CD14-positive monocyte (primary cell): ENCODE data around the gene GPHN. TPM values are rescaled to one million over a fixed set of nuclear protein-coding genes. Genes with fewer than 3 reads are reported as not detected.

Source experiments
- DNase-seq, 3 donors: peaks; one replicate each; pipeline ENCODE4 v3.0.0-alpha.2; 2011 to 2022
- H2AFZ ChIP-seq: 2 replicates; pipeline ENCODE4 v1.6.0; 2012; ENCODE audit warnings: mild to moderate bottlenecking, low read depth, low read length, inconsistent platforms; ENCODE audit not compliant: insufficient read depth, poor library complexity, severe bottlenecking
- H3K27ac ChIP-seq, 2 donors: 1 replicate in 1 of 2; 2 replicates in 1 of 2; pipeline ENCODE4 v1.5.1; 2012 to 2013; ENCODE audit warnings: low read length in 2 of 2, control low read depth in 1 of 2, inconsistent platforms in 1 of 2, low read depth in 1 of 2, mild to moderate bottlenecking in 1 of 2
- H3K27me3 ChIP-seq, 2 donors: one replicate each; pipeline versions ENCODE4 v1.6.0 to v1.6.1; 2011 to 2013; ENCODE audit warnings: low read length in 2 of 2; ENCODE audit not compliant: control insufficient read depth in 2 of 2, insufficient read depth in 2 of 2
- H3K36me3 ChIP-seq, 2 donors: replicated peaks in 1 of 2; 1 replicate in 1 of 2; 2 replicates in 1 of 2; pipeline versions ENCODE4 v1.5.1 to v1.6.1; 2012 to 2013; ENCODE audit warnings: low read length in 2 of 2, control low read depth in 1 of 2, inconsistent platforms in 1 of 2, mild to moderate bottlenecking in 1 of 2; ENCODE audit not compliant: insufficient read depth in 2 of 2, control insufficient read depth in 1 of 2
- H3K4me1 ChIP-seq, 2 donors: 1 replicate in 1 of 2; 2 replicates in 1 of 2; pipeline versions ENCODE4 v1.5.1 to v1.6.1; 2012 to 2013; ENCODE audit warnings: low read length in 2 of 2, control low read depth in 1 of 2, inconsistent platforms in 1 of 2, mild to moderate bottlenecking in 1 of 2, moderate library complexity in 1 of 2; ENCODE audit not compliant: insufficient read depth in 2 of 2, control insufficient read depth in 1 of 2
- H3K4me2 ChIP-seq: replicated peaks from 2 replicates; pipeline ENCODE3; 2012; ENCODE audit warnings: low read length, moderate library complexity, mild to moderate bottlenecking; ENCODE audit not compliant: poor library complexity, severe bottlenecking; ENCODE audit errors: extremely low read depth
- H3K4me3 ChIP-seq, 3 experiments: fragments of 200-600 bp in 1 of 3; sonication (generic) in 1 of 3; replicated peaks in 1 of 3; 1 replicate in 2 of 3; 2 replicates in 1 of 3; pipeline ENCODE4 v1.5.1; 2011 to 2013; ENCODE audit warnings: low read length in 3 of 3, mild to moderate bottlenecking in 3 of 3, control low read depth in 2 of 3, low read depth in 2 of 3, inconsistent platforms in 1 of 3, moderate library complexity in 1 of 3
- H3K79me2 ChIP-seq: 2 replicates; pipeline ENCODE4 v1.6.0; 2012; ENCODE audit warnings: mild to moderate bottlenecking, control low read depth, inconsistent platforms, low read length, moderate library complexity; ENCODE audit not compliant: insufficient read depth
- H3K9ac ChIP-seq: 2 replicates; pipeline ENCODE4 v1.6.0; 2017; ENCODE audit warnings: low read length, mild to moderate bottlenecking; ENCODE audit not compliant: insufficient read depth, poor library complexity, severe bottlenecking
- H3K9me3 ChIP-seq, 2 donors: replicated peaks in 1 of 2; 1 replicate in 1 of 2; 2 replicates in 1 of 2; pipeline versions ENCODE4 v1.5.1 to v1.6.1; 2012 to 2013; ENCODE audit warnings: low read length in 2 of 2, control low read depth in 1 of 2; ENCODE audit not compliant: control insufficient read depth in 1 of 2, insufficient read depth in 1 of 2
- H4K20me1 ChIP-seq: 2 replicates; pipeline ENCODE4 v1.6.0; 2012; ENCODE audit warnings: mild to moderate bottlenecking, low read length, control low read depth, moderate library complexity; ENCODE audit not compliant: insufficient read depth
- H3K27ac Mint-ChIP-seq, 7 donors: one replicate each; pipeline ENCODE4 v1.8.0; 2020; ENCODE audit warnings: mild to moderate bottlenecking in 7 of 7, mixed read lengths in 7 of 7, moderate library complexity in 6 of 7, inconsistent platforms in 2 of 7
- H3K27me3 Mint-ChIP-seq, 3 donors: one replicate each; pipeline ENCODE4 v1.8.0; 2021 to 2022; ENCODE audit warnings: low read depth in 3 of 3, mild to moderate bottlenecking in 3 of 3, mixed read lengths in 3 of 3, moderate library complexity in 3 of 3, inconsistent platforms in 1 of 3
- H3K36me3 Mint-ChIP-seq, 2 donors: one replicate each; pipeline ENCODE4 v1.8.0; 2020; ENCODE audit warnings: mixed read lengths in 2 of 2, inconsistent platforms in 1 of 2, mild to moderate bottlenecking in 1 of 2
- H3K4me1 Mint-ChIP-seq: one replicate; pipeline ENCODE4 v1.8.0; 2020; ENCODE audit warnings: mild to moderate bottlenecking, mixed read lengths
- H3K4me3 Mint-ChIP-seq, 2 donors: one replicate each; pipeline ENCODE4 v1.8.0; 2020; ENCODE audit warnings: mild to moderate bottlenecking in 2 of 2, mixed read lengths in 2 of 2, moderate library complexity in 1 of 2
- H3K9me3 Mint-ChIP-seq, 7 donors: one replicate each; pipeline ENCODE4 v1.8.0; 2020 to 2022; ENCODE audit warnings: mixed read lengths in 7 of 7, mild to moderate bottlenecking in 6 of 7, moderate library complexity in 6 of 7, inconsistent platforms in 2 of 7
- WGBS: methylation state at CpG from one replicate; pipeline ENCODE4 v1.1.5; 2013; ENCODE audit warnings: missing lambda C conversion rate; ENCODE audit not compliant: insufficient coverage; 5-methylcytosine and 5-hydroxymethylcytosine counted together
- intact Hi-C, 2 donors: fragments of 100-400 bp; cut with micrococcal nuclease; formaldehyde crosslinking; loops; one replicate each; pipeline versions ENCODE4 v1.15.0 to v1.15.1; 2023
- polyA plus RNA-seq, 3 donors: library from polyadenylated mRNA; depleted of rRNA in 1 of 3; unstranded in 2 of 3; stranded (reverse) in 1 of 3; fragments of 300-500 nt in 2 of 3; fragments of >200 nt in 1 of 3; fragmentation: Illumina TruSeq in 2 of 3; gene quantifications; 1 replicate in 2 of 3; 2 replicates in 1 of 3; pipeline ENCODE4 v1.2.3, GENCODE V29; 2012 to 2021
- TF ChIP-seq, protein P1 (sequence below): fragments of 200-600 bp; IDR thresholded peaks from one replicate; pipeline ENCODE4 v1.8.0; 2022; ENCODE audit warnings: antibody characterized with exemption, mild to moderate bottlenecking

GPHN gene
- polyA plus RNA-seq, 3 donors = 1.9 to 3.1 (median 3.0) TPM

DNA sequence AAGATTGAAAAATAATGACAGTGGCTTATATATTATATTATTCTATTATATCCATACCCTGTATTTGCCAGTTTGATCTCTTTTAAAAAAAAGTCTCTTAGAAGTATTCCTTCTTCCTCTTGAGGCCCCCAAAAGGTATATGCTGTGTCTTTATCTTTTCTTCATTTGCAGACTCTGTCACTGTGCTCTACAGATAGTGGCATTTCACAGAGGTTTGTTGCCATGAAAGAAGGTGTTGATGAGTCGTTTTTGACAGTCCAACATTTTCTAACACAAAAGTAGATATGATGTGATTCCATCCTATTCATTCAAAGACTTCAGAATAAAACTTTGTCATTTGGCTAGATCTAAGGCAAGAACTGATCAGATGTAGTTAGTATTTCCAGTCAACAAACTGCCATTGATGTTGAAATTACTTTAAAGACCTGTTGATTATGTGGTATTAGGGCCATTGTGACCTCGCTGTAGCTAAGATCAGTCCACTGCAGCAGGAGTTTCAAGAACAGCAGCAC, 22.0 kb upstream of the GPHN start, which contains the start of gene CCDC196:
CCDC196 (plus strand) TSS at position 462 of the 512 bp plus-strand sequence. CDS start 132 bp downstream, outside the sequence.
- Histone ChIP-seq H4K20me1 (no peaks in the 10 kb centered on the region), H3K4me3 (no peak within 1 kb of the TSS), H3K36me3 (no peaks in the 10 kb centered on the region), H3K79me2 (no peaks in the 10 kb centered on the region), H3K27me3 (no peaks in the 10 kb centered on the region), H3K27ac (no peak within 1 kb of the TSS), H2AFZ (no peak within 1 kb of the TSS), H3K9ac (no peak within 1 kb of the TSS), H3K9me3 (no peaks in the 10 kb centered on the region), H3K4me2 (no peak within 1 kb of the TSS), H3K4me1 (no peaks in the 10 kb centered on the region)
- TF ChIP-seq, protein P1, sequence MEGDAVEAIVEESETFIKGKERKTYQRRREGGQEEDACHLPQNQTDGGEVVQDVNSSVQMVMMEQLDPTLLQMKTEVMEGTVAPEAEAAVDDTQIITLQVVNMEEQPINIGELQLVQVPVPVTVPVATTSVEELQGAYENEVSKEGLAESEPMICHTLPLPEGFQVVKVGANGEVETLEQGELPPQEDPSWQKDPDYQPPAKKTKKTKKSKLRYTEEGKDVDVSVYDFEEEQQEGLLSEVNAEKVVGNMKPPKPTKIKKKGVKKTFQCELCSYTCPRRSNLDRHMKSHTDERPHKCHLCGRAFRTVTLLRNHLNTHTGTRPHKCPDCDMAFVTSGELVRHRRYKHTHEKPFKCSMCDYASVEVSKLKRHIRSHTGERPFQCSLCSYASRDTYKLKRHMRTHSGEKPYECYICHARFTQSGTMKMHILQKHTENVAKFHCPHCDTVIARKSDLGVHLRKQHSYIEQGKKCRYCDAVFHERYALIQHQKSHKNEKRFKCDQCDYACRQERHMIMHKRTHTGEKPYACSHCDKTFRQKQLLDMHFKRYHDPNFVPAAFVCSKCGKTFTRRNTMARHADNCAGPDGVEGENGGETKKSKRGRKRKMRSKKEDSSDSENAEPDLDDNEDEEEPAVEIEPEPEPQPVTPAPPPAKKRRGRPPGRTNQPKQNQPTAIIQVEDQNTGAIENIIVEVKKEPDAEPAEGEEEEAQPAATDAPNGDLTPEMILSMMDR = no peak
- peaks cover 0 to 5% (median 0%) of the 10 kb centered on the region in 3 donors for H3K27me3 Mint-ChIP-seq
- H3K9me3 Mint-ChIP-seq = no peaks in the 10 kb centered on the region
- no peaks in the 10 kb centered on the region for H3K36me3 Mint-ChIP-seq
- WGBS = 86% methylated on average over 1 of the region's 2 CpGs
- intact Hi-C loops = no loop called here
- no peak within 1 kb of the TSS for H3K27ac Mint-ChIP-seq
- no peaks in the 10 kb centered on the region for H3K4me1 Mint-ChIP-seq
- H3K4me3 Mint-ChIP-seq = no peak within 1 kb of the TSS
- DNase-seq = no peak

DNA sequence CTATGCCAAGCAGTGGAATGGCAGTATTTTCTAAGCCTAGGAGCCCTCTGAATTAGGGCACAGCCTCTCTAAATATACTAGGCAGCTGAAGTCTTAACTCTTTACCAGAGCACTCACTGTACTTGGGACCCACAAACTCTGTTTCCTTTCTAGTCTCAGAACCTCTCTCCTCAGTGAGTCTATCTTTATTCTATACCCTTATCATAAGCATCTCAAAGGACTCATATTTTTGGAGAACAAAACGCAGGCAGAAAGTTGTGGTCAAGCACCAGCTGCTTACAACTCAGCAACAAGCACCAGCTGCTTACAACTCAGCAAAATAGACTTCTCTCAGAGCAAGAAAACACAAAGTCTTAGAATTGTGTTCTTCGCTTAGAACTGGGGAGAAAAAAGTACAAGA, 20.8 kb upstream of the GPHN start:
- WGBS = no CpG with 5 or more reads among the region's 2 CpGs
- H3K4me1 Mint-ChIP-seq = no peaks in the 10 kb centered on the region
- H2AFZ ChIP-seq = no peak overlapping the region
- H3K36me3 ChIP-seq = no peaks in the 10 kb centered on the region
- no peak overlapping the region for H3K27ac ChIP-seq
- H3K4me2 ChIP-seq = no peak overlapping the region
- no peak overlapping the region for H3K27ac Mint-ChIP-seq
- TF ChIP-seq, protein P1 = no peak
- intact Hi-C loops = no loop called here
- DNase-seq = no peak
- no peak overlapping the region for H3K4me3 ChIP-seq
- no peaks in the 10 kb centered on the region for H3K27me3 ChIP-seq
- no peak overlapping the region for H3K9ac ChIP-seq
- H3K4me1 ChIP-seq = no peaks in the 10 kb centered on the region
- H3K36me3 Mint-ChIP-seq = no peaks in the 10 kb centered on the region
- H3K79me2 ChIP-seq = no peaks in the 10 kb centered on the region
- peaks cover 0 to 5% (median 0%) of the 10 kb centered on the region in 3 donors for H3K27me3 Mint-ChIP-seq
- H4K20me1 ChIP-seq = no peaks in the 10 kb centered on the region
- no peak overlapping the region for H3K4me3 Mint-ChIP-seq
- H3K9me3 Mint-ChIP-seq = no peaks in the 10 kb centered on the region
- H3K9me3 ChIP-seq = no peaks in the 10 kb centered on the region
